Ecto neural progenitor cell (in vitro differentiated cells): Measurements from ENCODE around the gene MYO5B.
"Not testable (repeated sequence)": the region's sequence is repeated elsewhere in the genome, so short reads cannot be mapped to it uniquely, and the experiment has no call there.

Experiments
- DNase-seq: peaks from one replicate; pipeline ENCODE4 v3.0.0-alpha.2; 2018; ENCODE audit warnings: low spot score

MYO5B gene

GRCh38 chr18:49789560-49790134 is 405.3 kb downstream of the MYO5B start:
- DNase-seq = not testable (repeated sequence)

DNA sequence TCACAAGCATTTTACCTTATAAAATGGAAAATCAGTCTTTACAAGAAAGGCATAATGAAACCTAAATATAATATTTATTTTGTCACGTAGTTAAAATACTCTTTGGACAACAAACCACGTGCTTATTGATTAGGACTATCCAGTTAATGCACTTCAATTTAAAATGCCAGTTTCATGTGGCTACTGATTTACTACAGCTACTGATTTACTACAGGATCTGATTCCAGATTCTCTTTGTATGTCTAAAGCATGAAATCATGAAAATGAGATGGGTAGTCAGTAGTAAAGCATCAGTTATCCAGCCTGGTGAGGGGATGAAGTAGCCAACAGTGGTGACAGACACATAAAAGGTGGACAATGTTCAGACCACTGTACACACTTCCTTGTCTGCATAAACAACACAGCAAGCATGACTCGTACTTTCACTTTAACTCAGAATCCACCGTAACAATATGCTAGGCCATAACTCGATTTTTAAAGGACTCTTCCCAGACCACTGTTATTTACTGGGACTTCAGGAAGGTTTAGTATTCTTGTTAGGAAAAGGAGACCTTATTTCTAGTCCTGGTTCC is 406.5 kb downstream of the MYO5B start:
- DNase-seq = no peak

DNA sequence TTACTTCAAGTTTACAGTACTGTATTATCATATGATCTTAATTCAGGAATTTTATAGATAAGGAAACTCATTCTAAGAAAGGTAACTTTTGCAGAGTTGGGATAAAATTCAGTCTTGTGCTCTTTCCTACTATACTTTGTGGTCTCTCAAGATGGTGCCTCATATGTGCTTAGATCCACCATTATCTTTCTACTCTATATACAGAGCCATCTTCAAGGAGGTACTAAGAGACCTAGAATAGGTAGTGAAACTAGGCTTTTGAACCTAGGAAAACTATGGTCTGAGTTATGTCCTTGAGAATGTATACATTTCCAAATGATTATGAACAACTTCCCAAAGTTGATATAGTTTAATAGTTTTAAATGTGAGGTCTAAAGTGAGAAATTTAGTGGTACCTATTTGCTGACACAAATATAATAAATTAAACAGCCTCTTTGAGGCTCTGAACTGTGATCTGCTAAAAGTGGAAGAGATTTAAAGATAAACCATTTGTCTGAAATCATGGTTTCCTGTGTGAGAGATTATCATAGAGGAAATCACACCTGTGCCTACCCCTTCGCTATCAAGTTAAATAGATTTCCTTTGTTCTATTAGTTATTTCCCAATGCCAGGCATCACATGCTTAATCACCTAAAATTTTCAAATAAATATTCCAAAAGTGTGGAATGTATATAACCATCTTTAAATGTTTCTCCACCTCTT is 408.8 kb downstream of the MYO5B start:
- DNase-seq = no peak

DNA sequence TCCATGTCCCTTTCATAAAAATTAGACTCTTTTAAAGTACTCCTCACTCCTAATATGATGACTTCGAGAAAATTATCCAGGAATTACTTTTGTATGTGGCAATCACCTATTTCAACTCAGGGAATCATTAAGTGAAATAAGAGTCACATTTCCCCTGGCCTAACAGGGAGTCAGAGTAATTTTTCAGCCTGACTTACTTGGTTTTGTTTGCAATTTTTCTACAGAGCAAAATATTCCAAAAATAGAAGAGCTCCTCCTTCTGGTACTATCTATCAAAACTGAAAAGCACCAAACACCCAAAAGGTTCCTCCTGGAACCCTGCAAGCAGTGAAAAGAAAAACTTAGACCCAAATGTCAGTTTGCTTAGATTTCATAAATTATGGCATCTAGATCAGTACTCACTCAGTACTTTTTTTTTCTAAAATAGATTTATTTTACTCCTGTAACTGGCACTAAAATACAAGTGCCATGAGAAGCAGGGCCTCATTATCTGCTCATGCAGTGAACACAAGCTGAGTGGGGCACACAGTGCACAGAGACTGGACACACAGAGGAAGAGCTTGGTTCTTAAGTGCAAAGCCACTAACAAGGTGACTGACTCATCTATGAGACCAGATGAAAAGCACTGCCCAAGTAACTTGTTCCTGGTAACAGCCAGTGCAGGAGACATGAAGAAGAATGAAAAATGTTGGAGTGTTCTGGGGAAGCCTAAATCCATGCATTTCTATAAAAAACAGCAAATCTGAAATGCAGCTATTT is 410.3 kb downstream of the MYO5B start:
- DNase-seq = no peak

GRCh38 chr18:49783631-49784030 is 411.3 kb downstream of the MYO5B start:
- not testable (repeated sequence) for DNase-seq

- DNase-seq = no peak
Observed at GRCh38 chr18:49778826-49779465, 416.0 kb downstream of the MYO5B start.
